Stimulated activated CD4-positive, alpha-beta T cell treated with anti-CD3 and anti-CD28 coated beads, Interleukin-2, amount 100 ng/mL, for 4 hours (primary cell): ENCODE results near the gene ST3GAL4.

Experiments
- DNase-seq: peaks from one replicate; pipeline ENCODE4 v3.0.0-alpha.2; 2020; ENCODE audit warnings: low read depth

Gene ST3GAL4

GRCh38 chr11:126408496-126408895 lies 53.0 kb downstream of the ST3GAL4 start:
- no peak for DNase-seq

GRCh38 chr11:126408901-126409619 lies 53.6 kb downstream of the ST3GAL4 start:
- no peak for DNase-seq

GRCh38 chr11:126409620-126409985 lies 54.1 kb downstream of the ST3GAL4 start:
- DNase-seq = no peak

GRCh38 chr11:126410649-126411048 lies 55.2 kb downstream of the ST3GAL4 start:
- no peak for DNase-seq

- no peak for DNase-seq
Observed at GRCh38 chr11:126411971-126412381, 56.5 kb downstream of the ST3GAL4 start.

GRCh38 chr11:126413426-126413825 lies 57.9 kb downstream of the ST3GAL4 start:
- DNase-seq = no peak

GRCh38 chr11:126413843-126414405 lies 58.4 kb downstream of the ST3GAL4 start:
- no peak for DNase-seq

- DNase-seq = no peak
Observed at GRCh38 chr11:126414615-126415014, 59.1 kb downstream of the ST3GAL4 start.

- DNase-seq = no peak
Observed at GRCh38 chr11:126415128-126415527, 59.6 kb downstream of the ST3GAL4 start.

GRCh38 chr11:126415669-126416420 lies 60.4 kb downstream of the ST3GAL4 start:
- DNase-seq = no peak

GRCh38 chr11:126416542-126417090 lies 61.1 kb downstream of the ST3GAL4 start:
- peak; percentile 56 for DNase-seq

- DNase-seq = no peak
Observed at GRCh38 chr11:126417091-126417862, 61.8 kb downstream of the ST3GAL4 start.

GRCh38 chr11:126418887-126419286 lies 63.4 kb downstream of the ST3GAL4 start:
- DNase-seq = no peak

- DNase-seq = no peak
Observed at GRCh38 chr11:126419801-126420697, 64.6 kb downstream of the ST3GAL4 start.

GRCh38 chr11:126420698-126421256 lies 65.3 kb downstream of the ST3GAL4 start:
- no peak for DNase-seq

GRCh38 chr11:126421271-126421671 lies 65.8 kb downstream of the ST3GAL4 start:
- DNase-seq = no peak

- DNase-seq = no peak
Observed at GRCh38 chr11:126422446-126422845, 67.0 kb downstream of the ST3GAL4 start.

- no peak for DNase-seq
Observed at GRCh38 chr11:126423154-126423553, 67.7 kb downstream of the ST3GAL4 start.

GRCh38 chr11:126423743-126424142 lies 68.3 kb downstream of the ST3GAL4 start:
- DNase-seq = no peak

- no peak for DNase-seq
Observed at GRCh38 chr11:126424471-126425039, 69.1 kb downstream of the ST3GAL4 start.
